Subcutaneous abdominal adipose tissue (tissue), 5 donors: Measurements from ENCODE around the gene SEC14L1.
A peak's percentile ranks its signal among the peaks of the same experiment; 100 is the strongest.
"Not testable (repeated sequence)": the region's sequence is repeated elsewhere in the genome, so short reads cannot be mapped to it uniquely, and the experiment has no call there.

Experiments
- H3K27ac ChIP-seq: one replicate; pipeline ENCODE4 v1.7.0; 2013; ENCODE audit warnings: low read depth, mild to moderate bottlenecking, inconsistent platforms, low read length, moderate library complexity
- H3K27me3 ChIP-seq, 5 donors: one replicate each; pipeline ENCODE4 v1.7.0; 2013; ENCODE audit warnings: low read length in 5 of 5, inconsistent platforms in 1 of 5; ENCODE audit not compliant: control insufficient read depth in 5 of 5, insufficient read depth in 4 of 5
- H3K36me3 ChIP-seq, 5 donors: one replicate each; pipeline ENCODE4 v1.7.0; 2013; ENCODE audit warnings: low read length in 5 of 5; ENCODE audit not compliant: control insufficient read depth in 5 of 5, insufficient read depth in 5 of 5
- H3K4me1 ChIP-seq, 5 donors: one replicate each; pipeline ENCODE4 v1.7.0; 2013; ENCODE audit warnings: low read length in 5 of 5, mild to moderate bottlenecking in 3 of 5, moderate library complexity in 1 of 5; ENCODE audit not compliant: control insufficient read depth in 5 of 5, insufficient read depth in 5 of 5
- H3K4me3 ChIP-seq, 5 donors: one replicate each; pipeline ENCODE4 v1.7.0; 2013; ENCODE audit warnings: low read length in 5 of 5, low read depth in 1 of 5
- H3K9ac ChIP-seq, 5 donors: one replicate each; pipeline ENCODE4 v1.7.0; 2013; ENCODE audit warnings: low read length in 5 of 5, mild to moderate bottlenecking in 4 of 5, moderate library complexity in 3 of 5
- H3K9me3 ChIP-seq, 5 donors: one replicate each; pipeline ENCODE4 v1.7.0; 2013; ENCODE audit warnings: low read length in 5 of 5; ENCODE audit not compliant: control insufficient read depth in 5 of 5
- donor health status: healthy.
- donor health status: healthy.
- donor health status: healthy.
- donor health status: healthy.
- donor health status: healthy.

The SEC14L1 gene

DNA sequence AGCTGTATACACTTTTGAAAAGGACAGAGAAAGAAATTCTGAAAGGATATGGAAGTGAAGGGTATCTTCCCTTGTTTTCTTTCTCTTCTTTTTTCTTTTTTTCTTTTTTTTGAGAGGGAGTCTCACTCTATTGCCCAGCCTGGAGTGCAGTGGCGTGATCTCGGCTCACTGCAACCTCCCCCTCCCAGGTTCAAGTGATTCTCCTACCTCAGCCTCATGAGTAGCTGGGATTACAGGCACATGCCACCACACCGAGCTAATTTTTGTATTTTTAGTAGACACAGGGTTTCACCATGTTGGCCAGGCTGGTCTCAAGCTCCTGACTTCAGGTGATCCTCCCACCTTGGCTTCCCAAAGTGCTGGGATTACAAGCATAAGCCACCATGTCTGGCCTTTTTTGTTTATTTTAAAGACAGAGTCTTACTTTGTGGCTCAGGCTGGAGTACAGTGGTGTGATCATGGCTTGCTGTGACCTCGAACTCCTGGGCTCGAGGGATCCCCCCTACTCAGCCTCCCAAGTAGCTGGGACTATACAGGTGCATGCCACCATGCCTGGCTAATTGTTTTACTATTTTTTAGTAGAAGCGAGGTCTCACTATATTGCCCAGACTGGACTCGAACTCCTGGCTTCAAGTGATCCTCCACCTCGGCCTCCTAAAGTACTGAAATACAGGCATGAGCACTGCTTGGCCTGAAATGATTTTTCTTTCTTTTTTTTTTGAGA, 38.2 kb upstream of the SEC14L1 start:
- not testable (repeated sequence) for H3K27me3 ChIP-seq, H3K4me3 ChIP-seq, H3K9me3 ChIP-seq, H3K27ac ChIP-seq, H3K36me3 ChIP-seq, H3K9ac ChIP-seq
- H3K4me1 ChIP-seq = peaks cover 8 to 35% (median 25%) of the 10 kb centered on the region in 5 donors

- Histone ChIP-seq H3K4me1 (peaks cover 0 to 37% (median 16%) of the 10 kb centered on the region in 5 donors), H3K27ac (peak overlapping the region; percentile 16), H3K4me3 (no peak overlapping the region)
These were observed 35.1 kb upstream of the SEC14L1 start for GRCh38 chr17:77105706-77106105.

GRCh38 chr17:77106874-77107358, 33.9 kb upstream of the SEC14L1 start:
- H3K27ac ChIP-seq = no peak overlapping the region

More at GRCh38 chr17:77105706-77106105, 35.1 kb upstream of the SEC14L1 start:
- no peaks in the 10 kb centered on the region for H3K36me3 ChIP-seq
- H3K27me3 ChIP-seq = no peaks in the 10 kb centered on the region
- H3K9ac ChIP-seq = no peak overlapping the region
- H3K9me3 ChIP-seq = no peaks in the 10 kb centered on the region

DNA sequence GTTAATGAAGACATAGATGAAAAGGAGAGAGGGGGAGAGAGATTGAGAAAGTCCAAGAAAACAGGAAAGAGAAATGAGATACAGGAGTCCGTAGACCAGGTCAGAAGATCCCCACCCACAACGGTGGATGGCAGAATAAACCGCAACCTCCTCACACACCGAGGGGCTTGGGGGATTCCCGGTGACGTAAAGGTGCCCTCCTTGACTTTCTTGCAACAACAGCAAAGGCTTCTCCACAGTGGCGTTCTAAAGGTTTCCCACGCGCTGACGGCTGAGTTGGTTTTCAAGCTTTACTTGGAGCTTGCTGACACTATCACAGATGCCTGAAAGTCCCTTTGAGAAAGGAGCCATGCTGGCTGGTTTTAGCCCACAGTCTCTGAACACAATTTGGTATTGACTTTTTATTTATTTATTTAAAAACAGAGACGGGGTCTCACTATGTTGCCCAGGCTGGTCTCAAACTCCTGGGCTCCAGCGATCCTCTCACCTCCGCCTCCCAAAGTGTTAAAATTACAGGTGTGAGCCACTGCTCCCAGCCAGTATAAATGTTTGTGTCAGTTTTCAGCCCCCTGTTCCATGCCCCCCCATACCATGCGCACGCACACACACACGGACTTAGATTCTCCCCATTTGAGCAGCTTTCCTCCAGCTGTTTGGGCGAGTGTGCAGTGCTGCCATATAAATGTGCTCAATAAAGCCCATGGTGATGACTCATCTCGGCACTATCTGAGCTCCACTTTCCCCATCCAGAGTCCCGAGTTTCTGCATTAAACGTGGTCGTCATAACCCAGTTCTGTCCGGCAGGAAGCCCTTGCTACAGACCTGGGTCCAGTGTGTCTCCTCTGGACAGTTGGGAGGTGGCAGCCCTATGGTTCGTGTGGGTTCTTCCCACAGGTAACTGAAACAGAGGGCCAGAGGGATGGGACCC, 33.0 kb upstream of the SEC14L1 start:
- Histone ChIP-seq H3K4me3 (no peak overlapping the region), H3K36me3 (no peaks in the 10 kb centered on the region)

More at GRCh38 chr17:77106874-77107358, 33.9 kb upstream of the SEC14L1 start:
- no peaks in the 10 kb centered on the region for H3K9me3 ChIP-seq
- peaks cover under 1 to 44% (median 16%) of the 10 kb centered on the region in 5 donors for H3K4me1 ChIP-seq
- H3K27me3 ChIP-seq = no peaks in the 10 kb centered on the region
- H3K36me3 ChIP-seq = no peaks in the 10 kb centered on the region
- no peak overlapping the region for H3K9ac ChIP-seq
- H3K4me3 ChIP-seq = no peak overlapping the region

DNA sequence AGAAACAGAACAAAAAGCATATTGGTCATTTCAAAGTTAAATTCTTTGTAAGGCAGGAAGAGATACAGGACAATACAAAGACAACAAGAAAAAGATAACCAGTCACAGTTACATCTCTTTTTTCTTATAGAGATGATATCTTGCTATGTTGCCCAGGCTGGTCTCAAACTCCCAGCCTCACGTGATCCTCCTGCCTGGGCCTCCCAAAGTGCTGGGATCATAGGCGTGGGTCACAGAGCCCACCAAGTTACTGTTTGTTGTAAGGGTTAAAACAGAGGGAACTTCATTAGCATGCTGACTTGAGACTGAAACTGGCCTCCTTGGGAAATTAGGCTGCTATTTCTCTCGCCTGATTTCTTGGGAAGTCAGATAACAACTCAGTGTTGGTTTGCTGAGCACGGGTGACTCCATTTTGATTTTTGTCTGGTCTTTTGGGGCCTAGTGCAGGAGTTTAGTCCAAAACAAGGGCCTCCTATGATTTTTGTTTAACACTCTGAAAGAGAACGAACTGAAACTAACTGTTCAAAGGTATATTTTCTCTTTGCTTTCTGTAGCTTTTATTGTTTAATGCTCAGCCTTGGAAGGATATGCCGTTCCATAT, 31.5 kb upstream of the SEC14L1 start:
- Histone ChIP-seq H3K36me3 (no peaks in the 10 kb centered on the region), H3K4me1 (peaks cover 2 to 47% (median 16%) of the 10 kb centered on the region in 5 donors), H3K27me3 (no peaks in the 10 kb centered on the region), H3K4me3 (no peak overlapping the region), H3K9ac (peak overlapping the region in 1 of 5 donors; percentile 39), H3K27ac (peak overlapping the region; percentile 57), H3K9me3 (no peaks in the 10 kb centered on the region)

More for the DNA sequence above, 33.0 kb upstream of the SEC14L1 start:
- H3K9ac ChIP-seq = no peak overlapping the region
- H3K9me3 ChIP-seq = no peaks in the 10 kb centered on the region
- peak overlapping the region; percentile 57 for H3K27ac ChIP-seq
- H3K4me1 ChIP-seq = peaks cover 2 to 50% (median 16%) of the 10 kb centered on the region in 5 donors
- H3K27me3 ChIP-seq = no peaks in the 10 kb centered on the region

DNA sequence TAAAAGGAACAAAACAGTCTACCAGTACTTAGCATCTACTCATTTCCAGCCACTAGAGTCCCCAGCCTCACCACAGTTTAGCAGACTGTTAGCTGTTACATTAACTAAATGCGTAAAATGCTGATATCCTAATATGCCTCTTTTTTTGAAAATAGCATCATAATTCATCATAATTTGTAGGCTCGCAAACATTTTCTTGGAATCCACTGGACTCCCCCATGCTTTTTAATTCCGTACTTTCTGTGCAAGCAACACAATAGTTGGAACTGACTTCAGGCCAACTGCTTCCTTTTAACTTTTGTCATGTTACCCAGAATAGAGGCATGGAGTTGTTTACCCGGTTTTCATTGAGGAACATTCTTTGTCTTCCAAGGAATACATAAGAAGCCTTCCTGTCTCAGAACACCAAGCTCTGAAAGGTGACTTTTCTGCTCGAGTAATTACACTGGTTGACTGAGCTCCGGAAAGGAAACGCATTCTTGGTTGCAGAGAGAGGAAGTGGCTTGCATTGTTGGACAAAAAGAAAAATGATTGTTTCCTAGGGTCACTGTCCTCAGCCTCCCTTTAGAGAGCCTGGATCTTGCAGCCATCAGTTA, 30.9 kb upstream of the SEC14L1 start:
- H3K27ac ChIP-seq = peak overlapping the region; percentile 57
- H3K9ac ChIP-seq = peak overlapping the region in 1 of 5 donors; percentile 39
- peaks cover 2 to 45% (median 16%) of the 10 kb centered on the region in 5 donors for H3K4me1 ChIP-seq
- H3K36me3 ChIP-seq = no peaks in the 10 kb centered on the region
- H3K27me3 ChIP-seq = no peaks in the 10 kb centered on the region
- no peaks in the 10 kb centered on the region for H3K9me3 ChIP-seq
- H3K4me3 ChIP-seq = no peak overlapping the region

- H3K4me1 ChIP-seq = peaks cover 3 to 51% (median 20%) of the 10 kb centered on the region in 5 donors
These were observed 29.4 kb upstream of the SEC14L1 start for GRCh38 chr17:77111165-77111933.

DNA sequence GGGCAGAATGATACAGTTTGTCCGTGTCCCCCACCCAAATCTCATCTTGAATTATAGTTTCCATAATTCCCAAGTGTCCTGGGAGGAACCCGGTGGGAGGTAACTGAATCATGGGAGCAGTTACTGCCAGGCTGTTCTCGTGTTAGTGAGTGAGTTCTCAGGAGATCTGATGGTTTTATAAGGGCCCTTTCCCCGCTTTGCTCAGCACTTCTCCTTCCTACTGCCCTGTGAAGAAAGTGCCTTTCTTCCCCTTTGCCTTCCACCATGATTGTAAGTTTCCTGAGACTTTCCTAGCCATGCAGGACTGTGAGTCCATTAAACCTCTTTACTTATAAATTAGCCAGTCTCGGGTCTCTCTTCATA, 28.9 kb upstream of the SEC14L1 start:
- Histone ChIP-seq H3K4me3 (no peak overlapping the region), H3K36me3 (no peaks in the 10 kb centered on the region), H3K9ac (no peak overlapping the region), H3K27me3 (no peaks in the 10 kb centered on the region), H3K27ac (peak overlapping the region; percentile 46), H3K9me3 (no peaks in the 10 kb centered on the region), H3K4me1 (peaks cover 3 to 55% (median 24%) of the 10 kb centered on the region in 5 donors)

More at GRCh38 chr17:77111165-77111933, 29.4 kb upstream of the SEC14L1 start:
- H3K36me3 ChIP-seq, H3K9ac ChIP-seq, H3K4me3 ChIP-seq, H3K9me3 ChIP-seq, H3K27me3 ChIP-seq: not testable (repeated sequence)
- H3K27ac ChIP-seq = peak overlapping the region; percentile 46

DNA sequence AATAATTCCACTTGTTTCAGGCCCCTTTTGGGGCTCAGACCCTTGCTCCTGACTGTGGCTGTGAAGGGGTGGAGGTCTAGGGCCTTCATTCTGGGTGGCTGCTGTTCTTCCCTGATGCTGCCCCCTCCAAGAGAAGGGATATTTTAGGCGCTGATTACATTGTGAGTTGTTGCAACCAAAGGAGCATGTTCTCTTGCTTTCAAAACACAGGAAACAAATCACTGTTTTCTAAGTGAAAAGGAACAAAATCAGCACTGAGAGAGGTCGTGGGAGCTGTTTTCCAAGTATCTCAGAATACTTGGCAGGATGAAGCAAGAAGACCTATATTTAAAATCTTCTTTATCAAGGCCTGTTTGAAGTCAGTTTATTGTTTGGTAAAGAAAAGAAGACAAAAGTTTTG, 25.3 kb upstream of the SEC14L1 start:
- H3K27ac ChIP-seq = no peak overlapping the region
- no peaks in the 10 kb centered on the region for H3K27me3 ChIP-seq
- no peaks in the 10 kb centered on the region for H3K9me3 ChIP-seq
- no peak overlapping the region for H3K4me3 ChIP-seq
- H3K4me1 ChIP-seq = peaks cover 14 to 63% (median 30%) of the 10 kb centered on the region in 5 donors
- no peaks in the 10 kb centered on the region for H3K36me3 ChIP-seq
- no peak overlapping the region for H3K9ac ChIP-seq
